Lung (tissue), 12 donors: ENCODE data around the gene XYLT2. TPM values are rescaled to one million over a fixed set of nuclear protein-coding genes. Genes with fewer than 3 reads are reported as not detected.

Experiments
- ATAC-seq: fragments of 200-7000 bp; cut with Tn5 transposase; one replicate; pipeline ENCODE4 v1.9.1; 2020; ENCODE audit warnings: moderate number of reproducible peaks; ENCODE audit not compliant: insufficient read depth, low FRiP score
- DNase-seq, 3 donors: peaks; one replicate each; pipeline ENCODE4 v3.0.0-alpha.2; 2013 to 2017
- H3K27ac ChIP-seq, 2 donors: one replicate each; pipeline ENCODE4 v1.5.1; 2013; ENCODE audit warnings: mild to moderate bottlenecking in 2 of 2, moderate library complexity in 2 of 2, control low read depth in 1 of 2, inconsistent platforms in 1 of 2, low read depth in 1 of 2, low read length in 1 of 2
- H3K27me3 ChIP-seq, 3 donors: one replicate each; pipeline ENCODE4 v1.5.1; 2013; ENCODE audit warnings: low read length in 2 of 3; ENCODE audit not compliant: control insufficient read depth in 3 of 3, insufficient read depth in 3 of 3
- H3K36me3 ChIP-seq, 4 donors: one replicate each; pipeline ENCODE4 v1.5.1; 2013; ENCODE audit warnings: low read length in 4 of 4, mild to moderate bottlenecking in 1 of 4, moderate library complexity in 1 of 4; ENCODE audit not compliant: control insufficient read depth in 4 of 4, insufficient read depth in 4 of 4
- H3K4me1 ChIP-seq, 5 donors: one replicate each; pipeline ENCODE4 v1.5.1; 2013; ENCODE audit warnings: low read length in 5 of 5, mild to moderate bottlenecking in 2 of 5, moderate library complexity in 1 of 5; ENCODE audit not compliant: control insufficient read depth in 5 of 5, insufficient read depth in 5 of 5
- H3K4me3 ChIP-seq: one replicate; pipeline ENCODE4 v1.5.1; 2013; ENCODE audit warnings: mild to moderate bottlenecking, control low read depth, moderate library complexity
- H3K9ac ChIP-seq, 2 donors: one replicate each; pipeline ENCODE4 v1.5.1; 2013; ENCODE audit warnings: low read length in 2 of 2, control low read depth in 1 of 2; ENCODE audit not compliant: insufficient read depth in 1 of 2
- H3K9me3 ChIP-seq, 4 donors: one replicate each; pipeline ENCODE4 v1.5.1; 2013; ENCODE audit warnings: low read length in 3 of 4, mild to moderate bottlenecking in 1 of 4, moderate library complexity in 1 of 4; ENCODE audit not compliant: control insufficient read depth in 4 of 4, insufficient read depth in 3 of 4
- WGBS, 2 donors: extraction: QIAGEN DNeasy Blood & Tissue Kit; methylation state at CpG; one replicate each; pipeline ENCODE4 v1.1.7; 2013; 5-methylcytosine and 5-hydroxymethylcytosine counted together
- polyA plus RNA-seq, 2 donors: library from polyadenylated mRNA; stranded (reverse); fragments of 200-250 nt; gene quantifications; one replicate each; pipeline ENCODE4 v1.2.1, GENCODE V29; 2013
- total RNA-seq, 2 donors: library from RNA; depleted of rRNA in 1 of 2; stranded (reverse); fragments of >200 nt in 1 of 2; gene quantifications; one replicate each; pipeline ENCODE4 v1.2.1, GENCODE V29; 2014 to 2021
- TF ChIP-seq, protein P1 (sequence below): IDR thresholded peaks from 2 replicates; pipeline ENCODE4 v1.5.1; 2012; ENCODE audit warnings: mild to moderate bottlenecking; ENCODE audit errors: control extremely low read depth, extremely low read depth
- donor health status: control.
- donor health status: control.
- donor health status: Bipolar disorder and iron deficiency.
- donor health status: healthy.
- donor health status: DM: yes; HTN: yes; CAD: no.

XYLT2 gene
- total and polyA plus RNA-seq, 4 donors: 9.6 to 28.5 (median 16.2) TPM

DNA sequence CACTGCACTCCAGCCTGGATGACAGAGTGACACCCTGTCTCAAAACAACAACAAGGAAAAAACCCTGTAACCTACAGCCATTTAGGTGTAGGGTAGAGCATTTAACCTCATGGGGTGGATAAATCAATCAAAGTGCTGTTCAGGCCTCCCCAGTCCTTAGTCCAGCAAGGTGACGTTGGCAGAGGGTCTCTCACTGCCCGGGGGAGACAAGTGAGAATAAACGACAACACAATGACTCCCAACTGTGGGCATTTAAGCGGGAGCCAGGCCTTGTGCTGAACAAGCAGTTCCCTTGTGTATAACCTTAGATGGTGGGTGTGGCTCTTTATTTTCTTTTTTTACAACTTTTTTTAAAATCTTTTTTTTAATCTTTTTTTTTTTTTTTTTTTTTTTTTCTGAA, 42.3 kb upstream of the XYLT2 start:
- Histone ChIP-seq H3K27ac (no peak overlapping the region), H3K27me3 (no peaks in the 10 kb centered on the region), H3K9me3 (no peaks in the 10 kb centered on the region), H3K9ac (no peak overlapping the region), H3K4me3 (no peak overlapping the region), H3K4me1 (peaks cover 0 to 11% (median 2%) of the 10 kb centered on the region in 5 donors), H3K36me3 (no peaks in the 10 kb centered on the region)
- 88 to 91% methylated on average over 4 of the region's 4 CpGs for WGBS, 2 donors
- ATAC-seq (no peak), DNase-seq (no peak)
- TF ChIP-seq, protein P1, sequence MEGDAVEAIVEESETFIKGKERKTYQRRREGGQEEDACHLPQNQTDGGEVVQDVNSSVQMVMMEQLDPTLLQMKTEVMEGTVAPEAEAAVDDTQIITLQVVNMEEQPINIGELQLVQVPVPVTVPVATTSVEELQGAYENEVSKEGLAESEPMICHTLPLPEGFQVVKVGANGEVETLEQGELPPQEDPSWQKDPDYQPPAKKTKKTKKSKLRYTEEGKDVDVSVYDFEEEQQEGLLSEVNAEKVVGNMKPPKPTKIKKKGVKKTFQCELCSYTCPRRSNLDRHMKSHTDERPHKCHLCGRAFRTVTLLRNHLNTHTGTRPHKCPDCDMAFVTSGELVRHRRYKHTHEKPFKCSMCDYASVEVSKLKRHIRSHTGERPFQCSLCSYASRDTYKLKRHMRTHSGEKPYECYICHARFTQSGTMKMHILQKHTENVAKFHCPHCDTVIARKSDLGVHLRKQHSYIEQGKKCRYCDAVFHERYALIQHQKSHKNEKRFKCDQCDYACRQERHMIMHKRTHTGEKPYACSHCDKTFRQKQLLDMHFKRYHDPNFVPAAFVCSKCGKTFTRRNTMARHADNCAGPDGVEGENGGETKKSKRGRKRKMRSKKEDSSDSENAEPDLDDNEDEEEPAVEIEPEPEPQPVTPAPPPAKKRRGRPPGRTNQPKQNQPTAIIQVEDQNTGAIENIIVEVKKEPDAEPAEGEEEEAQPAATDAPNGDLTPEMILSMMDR: no peak

DNA sequence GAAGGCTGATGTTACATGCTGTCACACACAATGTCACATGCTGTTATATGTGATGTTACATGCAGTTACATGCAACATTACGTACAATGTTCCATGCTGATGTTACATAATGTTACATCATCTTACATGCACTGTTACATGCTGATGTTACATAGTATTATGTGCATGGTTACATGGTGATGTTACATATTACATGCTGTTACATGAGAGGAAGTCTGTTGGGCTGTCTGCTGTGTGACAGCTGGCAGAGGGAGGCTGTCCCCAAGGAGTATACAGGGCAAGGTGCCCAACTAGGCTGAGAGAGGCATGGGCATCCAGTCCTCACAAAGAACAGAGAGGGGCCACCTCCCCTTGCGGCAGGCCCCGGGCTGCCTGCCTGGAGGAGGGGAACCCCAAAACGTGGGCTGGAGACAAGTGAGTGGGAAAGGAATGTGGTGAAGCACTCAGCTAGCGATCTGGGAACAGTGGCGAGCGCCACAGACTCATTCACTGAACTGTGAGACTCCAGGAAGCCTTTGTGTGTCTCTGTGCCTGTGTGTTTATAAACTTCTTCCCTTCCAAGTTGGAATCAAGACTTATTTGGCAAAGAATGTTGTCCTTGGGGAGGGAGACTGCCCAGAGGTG, 41.0 kb upstream of the XYLT2 start:
- WGBS, 2 donors: 30 to 51% methylated on average over 7 of the region's 7 CpGs
- Histone ChIP-seq H3K4me1 (peaks cover 0 to 11% (median 2%) of the 10 kb centered on the region in 5 donors), H3K4me3 (no peak overlapping the region), H3K27me3 (no peaks in the 10 kb centered on the region), H3K36me3 (no peaks in the 10 kb centered on the region), H3K9me3 (no peaks in the 10 kb centered on the region), H3K9ac (no peak overlapping the region), H3K27ac (peak overlapping the region in 1 of 2 donors; percentile 27)
- no peak for ATAC-seq
- TF ChIP-seq, protein P1: no peak
- peak; percentile 45 to 66 (median 57) for DNase-seq

DNA sequence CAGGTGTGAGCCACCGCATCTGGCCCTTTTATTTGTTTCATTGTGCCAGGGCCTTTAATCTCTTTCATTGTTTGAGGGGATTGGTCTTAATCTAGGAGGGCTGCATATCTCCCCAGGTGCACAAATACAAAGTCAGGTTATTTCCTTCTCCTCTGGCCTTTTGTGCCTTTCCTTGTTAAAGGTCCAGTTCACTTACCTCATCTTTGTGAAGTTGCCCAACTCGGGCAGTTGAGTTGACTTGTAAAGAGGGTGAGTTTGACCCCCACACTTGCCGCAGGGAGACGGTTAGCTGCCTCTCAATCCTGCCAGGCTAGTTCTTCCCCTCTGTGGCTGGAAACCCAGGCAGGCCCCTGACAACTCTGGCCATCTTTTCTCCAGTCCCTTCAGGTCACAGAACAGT, 38.3 kb upstream of the XYLT2 start:
- ATAC-seq (no peak), DNase-seq (no peak)
- WGBS, 2 donors: 87 to 89% methylated on average over 4 of the region's 4 CpGs
- no peak overlapping the region for H3K4me3 ChIP-seq
- no peaks in the 10 kb centered on the region for H3K27me3 ChIP-seq
- H3K4me1 ChIP-seq: peaks cover 0 to 11% (median 2%) of the 10 kb centered on the region in 5 donors
- no peak overlapping the region for H3K9ac ChIP-seq
- TF ChIP-seq, protein P1: no peak
- no peak overlapping the region for H3K27ac ChIP-seq
- H3K36me3 ChIP-seq: no peaks in the 10 kb centered on the region
- H3K9me3 ChIP-seq: no peaks in the 10 kb centered on the region

DNA sequence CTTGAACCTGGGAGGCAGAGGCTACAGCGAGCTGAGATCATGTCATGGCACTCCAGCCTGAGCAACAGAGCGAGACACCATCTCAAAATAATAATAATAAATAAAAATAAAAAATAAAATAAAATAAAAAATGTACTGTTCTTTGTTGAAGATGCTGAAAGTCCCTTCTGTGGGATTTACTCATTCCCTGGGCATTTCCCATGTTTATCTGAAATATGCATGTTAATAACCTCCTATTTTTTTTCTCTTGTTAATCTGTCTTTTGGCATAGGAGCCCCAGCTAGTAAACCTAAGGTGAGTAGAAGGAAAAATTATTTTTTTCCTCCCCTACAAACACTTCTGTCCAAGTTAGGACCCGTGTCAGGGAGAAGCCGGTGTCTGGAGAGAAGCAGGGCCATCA, 37.3 kb upstream of the XYLT2 start:
- Histone ChIP-seq H3K27ac (no peak overlapping the region), H3K4me3 (no peak overlapping the region)

More for the DNA sequence above, 37.3 kb upstream of the XYLT2 start:
- no peak overlapping the region for H3K9ac ChIP-seq
- H3K27me3 ChIP-seq: no peaks in the 10 kb centered on the region
- H3K36me3 ChIP-seq: no peaks in the 10 kb centered on the region
- peaks cover 0 to 11% (median 2%) of the 10 kb centered on the region in 5 donors for H3K4me1 ChIP-seq
- TF ChIP-seq, protein P1: no peak
- H3K9me3 ChIP-seq: no peaks in the 10 kb centered on the region
- 88 to 94% methylated on average over 4 of the region's 4 CpGs for WGBS, 2 donors
- DNase-seq (no peak), ATAC-seq (no peak)
